ENCODE data around the gene CPNE7. TPM values are rescaled to one million over a fixed set of nuclear protein-coding genes. Genes with fewer than 3 reads are reported as not detected.

CPNE7 gene
- total and polyA plus RNA-seq, 2 of the 8 experiments (the other 6 are each of a cell fraction or from before 2014, with no cell fraction given), result 10.0 to 23.7 TPM

DNA sequence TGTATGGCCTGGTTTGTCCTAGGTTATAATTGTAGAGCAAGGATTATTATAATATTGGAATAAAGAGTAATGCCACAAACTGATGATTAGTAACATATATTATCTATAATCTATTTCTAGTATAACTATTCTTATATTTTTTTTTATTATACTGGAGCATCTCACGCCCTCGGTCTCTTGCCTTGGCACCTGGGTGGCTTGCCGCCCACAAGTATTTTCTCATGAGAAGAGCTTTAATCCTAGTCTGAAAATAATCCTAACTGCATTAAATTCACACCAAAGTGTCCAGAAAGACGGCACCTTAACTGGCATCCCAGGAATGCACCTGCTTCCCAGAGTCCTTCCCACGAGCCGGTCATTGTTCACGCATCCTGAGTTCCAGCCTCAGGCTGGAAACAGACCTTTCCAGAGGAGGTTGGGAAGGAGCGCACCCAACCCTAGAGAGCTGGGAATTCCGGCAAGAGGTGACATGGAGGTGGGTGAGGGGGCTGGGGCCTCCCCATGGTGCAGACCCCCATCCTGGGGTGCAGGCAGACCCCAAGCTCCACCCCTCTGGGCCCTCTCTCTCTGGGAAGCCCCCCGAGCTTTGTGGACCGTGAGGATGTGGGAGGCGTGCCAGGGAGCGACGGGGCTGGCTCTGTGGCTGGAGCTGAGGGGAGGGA lies 66.0 kb downstream of the CPNE7 start:
- no peak overlapping the region for H3K56ac ChIP-seq (replicated peaks; ENCODE audit: insufficient read length, low read depth, low read length)
- no peaks in the 10 kb centered on the region for H3K4me1 ChIP-seq (replicated peaks in 1 of 4; ENCODE audit: control insufficient read depth in 3 of 4, insufficient read depth in 4 of 4, low read length in 3 of 4)
- ChIA-PET POLR2A (ENCODE audit: partially characterized antibody) (interaction anchor here (0.6 to 3.6 kb wide), 15 partner anchors 8 to 80 kb away, joined by 3 to 21 read pairs (median 5); partner anchors contain the start of genes CHMP1A, CPNE7, DPEP1 and SPATA33), CTCF (ENCODE audit: partially characterized antibody) (interaction anchor here (0.6 to 5.6 kb wide), 16 partner anchors 8 to 269 kb away, joined by 3 to 56 read pairs (median 4); partner anchors contain the start of gene DPEP1)
- H3K23ac ChIP-seq (ENCODE audit: insufficient read length), result no peak overlapping the region
- no peaks in the 10 kb centered on the region for H3K79me2 ChIP-seq (ENCODE audit: control insufficient read depth in 1 of 2, insufficient read depth in 2 of 2, low read length in 2 of 2)
- FAIRE-seq (no peak), DNase-seq (ENCODE audit: low read depth in 1 of 2, low spot score in 2 of 2) (no peak)
- no peak overlapping the region for H2AFZ ChIP-seq (ENCODE audit: low read length)
- H3K27ac ChIP-seq (ENCODE audit: low read depth, low read length), result no peak overlapping the region
- no peak overlapping the region for H3K4me3 ChIP-seq (ENCODE audit: extremely low read depth in 1 of 4, insufficient read depth in 2 of 4, low read depth in 3 of 4, low read length in 4 of 4)
- no peak overlapping the region for H3K9ac ChIP-seq (replicated peaks in 1 of 4; ENCODE audit: extremely low read depth in 1 of 4, low read depth in 3 of 4, low read length in 3 of 4)
- TF ChIP-seq RBBP5 (IDR thresholded peaks at IDR 0.05; ENCODE audit: borderline replicate concordance, low read depth, low read length) (no peak), CBX8 (IDR thresholded peaks at IDR 0.05; ENCODE audit: borderline replicate concordance, low read depth, low read length) (no peak), RXRA (IDR thresholded peaks at IDR 0.05; ENCODE audit: insufficient read depth, low read depth, low read length) (no peak), RNF2 (IDR thresholded peaks at IDR 0.05; ENCODE audit: borderline replicate concordance, low read depth, low read length, missing control alignments, poor library complexity, severe bottlenecking) (no peak), RAD21 (IDR thresholded peaks at IDR 0.05 in 1 of 2, conservative IDR thresholded peaks at IDR 0.05 in 1 of 2; ENCODE audit: low read depth in 2 of 2, low read length in 2 of 2) (no peak), SAP30 (IDR thresholded peaks at IDR 0.05; ENCODE audit: insufficient read depth, insufficient replicate concordance, low read length) (no peak), CTBP2 (IDR thresholded peaks at IDR 0.05; ENCODE audit: borderline replicate concordance, insufficient read depth, insufficient read length, low read length) (no peak), TEAD4 (IDR thresholded peaks at IDR 0.05; ENCODE audit: low read depth, low read length) (peak; percentile 60; the same call in 1 of the 2 replicates)
- H3K14ac ChIP-seq (ENCODE audit: insufficient read length), result no peak overlapping the region
- H2BK5ac ChIP-seq (ENCODE audit: low read depth, low read length), result no peak overlapping the region
- no peak overlapping the region for H3K4me2 ChIP-seq (ENCODE audit: insufficient read depth in 1 of 2, low read depth in 2 of 2, low read length in 2 of 2)
- H2AK5ac ChIP-seq (ENCODE audit: low read depth, low read length), result no peak overlapping the region
- no peaks in the 10 kb centered on the region for H3K9me3 ChIP-seq (ENCODE audit: insufficient read depth in 2 of 2, low read depth in 1 of 2, low read length in 1 of 2)
- 81% methylated on average over 13 of the region's 14 CpGs; no CpG with 5 or more reads in 1 of the 2 experiments for WGBS, 2 experiments (ENCODE audit: extremely low coverage in 1 of 2, insufficient coverage in 1 of 2, insufficient read length in 1 of 2, insufficient replicate concordance in 2 of 2, low coverage in 1 of 2, low lambda C conversion rate in 2 of 2, missing lambda C conversion rate in 1 of 2)
- no peak overlapping the region for H2BK15ac ChIP-seq (ENCODE audit: low read length)
- H4K20me1 ChIP-seq (replicated peaks in 1 of 2; ENCODE audit: control insufficient read depth in 1 of 2, insufficient read depth in 2 of 2, low read length in 2 of 2), result peaks cover 0 to 7% of the 10 kb centered on the region in 2 experiments
- no peak overlapping the region for H2BK120ac ChIP-seq (replicated peaks; ENCODE audit: low read depth, low read length)
- no peak overlapping the region for H2BK12ac ChIP-seq (ENCODE audit: low read depth, low read length)
- H3K36me3 ChIP-seq (ENCODE audit: control insufficient read depth in 2 of 4, insufficient read depth in 4 of 4, low read length in 3 of 4), result peaks cover 4 to 16% (median 11%) of the 10 kb centered on the region in 4 experiments; a peak in 7 of 8 replicates
- no peak overlapping the region for H4K91ac ChIP-seq (replicated peaks; ENCODE audit: insufficient read length, low read length)
- H3K79me1 ChIP-seq (ENCODE audit: low read depth, low read length), result no peaks in the 10 kb centered on the region
- no peak overlapping the region for H3K4ac ChIP-seq (replicated peaks; ENCODE audit: insufficient read length, low read depth, low read length)
- H3K27me3 ChIP-seq (replicated peaks in 1 of 4; ENCODE audit: control insufficient read depth in 3 of 4, extremely low read depth in 1 of 4, insufficient read depth in 3 of 4, low read length in 3 of 4), result no peaks in the 10 kb centered on the region
- H3K23me2 ChIP-seq (ENCODE audit: low read depth, low read length), result no peaks in the 10 kb centered on the region; the same call in 1 of the 2 replicates
- no peak overlapping the region for H2BK20ac ChIP-seq (ENCODE audit: low read length)
- no peak overlapping the region for H4K5ac ChIP-seq (ENCODE audit: insufficient read length, low read depth, low read length)
- H3K18ac ChIP-seq (ENCODE audit: extremely low read depth, low read length), result no peak overlapping the region
- H4K8ac ChIP-seq (ENCODE audit: extremely low read depth, insufficient read depth, low read length), result 0 out of 2 replicates have a peak overlapping the region, but pooled peaks have one; percentile 51

Data from H1 (cell line).